WTC11 (cell line): ENCODE measurements around the gene SUDS3. TPM values are rescaled to one million over a fixed set of nuclear protein-coding genes. Genes with fewer than 3 reads are reported as not detected.

Source experiments
- ATAC-seq: fragments of 200-7000 bp; cut with Tn5 transposase; 2 replicates; pipeline ENCODE4 v1.10.0; 2021; ENCODE audit warnings: mild to moderate bottlenecking, moderate library complexity
- CTCF ChIA-PET: fragments of 300-600 bp; sonication (Branson Sonifier 250); formaldehyde crosslinking; loops from one replicate; lab custom pipeline; 2021; ENCODE audit warnings: antibody characterized with exemption; lab: Charles Lee
- POLR2A ChIA-PET: fragments of 350-600 bp; sonication (Branson Sonifier 250); formaldehyde crosslinking; loops from one replicate; lab custom pipeline; 2021; ENCODE audit warnings: antibody characterized with exemption; lab: Charles Lee
- DNase-seq: peaks from one replicate; pipeline ENCODE4 v3.0.0; 2021; ENCODE audit warnings: low spot score
- H3K27ac Mint-ChIP-seq: 2 replicates; pipeline ENCODE4 v1.8.0; 2021; ENCODE audit warnings: mixed read lengths
- H3K27me3 Mint-ChIP-seq: 2 replicates; pipeline ENCODE4 v1.8.0; 2021; ENCODE audit warnings: low read depth, mild to moderate bottlenecking, moderate library complexity, mixed read lengths
- H3K36me3 Mint-ChIP-seq: 2 replicates; pipeline ENCODE4 v1.8.0; 2021; ENCODE audit warnings: mixed read lengths
- H3K4me1 Mint-ChIP-seq: 2 replicates; pipeline ENCODE4 v1.8.0; 2022; ENCODE audit warnings: mixed read lengths
- H3K4me3 Mint-ChIP-seq: 2 replicates; pipeline ENCODE4 v1.8.0; 2021; ENCODE audit warnings: mild to moderate bottlenecking, moderate library complexity, mixed read lengths
- H3K9me3 Mint-ChIP-seq: 2 replicates; pipeline ENCODE4 v1.8.0; 2021; ENCODE audit warnings: mixed read lengths
- CREM ChIP-seq: sonication (generic); formaldehyde crosslinking; IDR thresholded peaks from 2 replicates; pipeline ENCODE4 v1.8.1; 2022; ENCODE audit warnings: mild to moderate bottlenecking, missing genetic modification reagents, moderate library complexity
- ELF4 ChIP-seq: sonication (generic); formaldehyde crosslinking; IDR thresholded peaks from 2 replicates; pipeline ENCODE4 v1.8.1; 2022; ENCODE audit warnings: low read depth, mild to moderate bottlenecking, moderate library complexity, missing genetic modification reagents
- GABPB1 ChIP-seq: sonication (generic); formaldehyde crosslinking; IDR thresholded peaks from 2 replicates; pipeline ENCODE4 v1.8.1; 2023; ENCODE audit warnings: mild to moderate bottlenecking, missing genetic modification reagents
- MXD4 ChIP-seq: fragments of 250-450 bp; sonication (Bioruptor Pico); IDR thresholded peaks from 2 replicates; pipeline ENCODE4 v1.8.0; 2021; ENCODE audit warnings: mild to moderate bottlenecking, moderate library complexity, borderline replicate concordance
- PRRX2 ChIP-seq: fragments of 250-450 bp; sonication (Bioruptor Pico); IDR thresholded peaks from 2 replicates; pipeline ENCODE4 v1.8.0; 2021; ENCODE audit warnings: mild to moderate bottlenecking
- SMAD3 ChIP-seq: sonication (generic); formaldehyde crosslinking; IDR thresholded peaks from 2 replicates; pipeline ENCODE4 v1.8.0; 2022; ENCODE audit warnings: missing genetic modification reagents, mild to moderate bottlenecking, borderline replicate concordance
- SP1 ChIP-seq: sonication (generic); formaldehyde crosslinking; conservative IDR thresholded peaks from 2 replicates; pipeline ENCODE4 v1.8.1; 2022; ENCODE audit warnings: missing genetic modification reagents
- ZNF121 ChIP-seq: sonication (generic); formaldehyde crosslinking; IDR thresholded peaks from 2 replicates; pipeline ENCODE4 v1.8.0; 2023; ENCODE audit warnings: missing genetic modification reagents
- total RNA-seq: library from RNA; stranded (reverse); gene quantifications from 3 replicates; pipeline ENCODE4 v1.2.3, GENCODE V29; 2021
- TF ChIP-seq, protein P1 (sequence below): sonication (generic); formaldehyde crosslinking; IDR thresholded peaks from 2 replicates; pipeline ENCODE4 v1.8.0; 2023; ENCODE audit warnings: missing genetic modification reagents
- TF ChIP-seq, protein P2 (sequence below): fragments of 250-450 bp; sonication (Bioruptor Pico); IDR thresholded peaks from 2 replicates; pipeline ENCODE4 v1.9.0; 2021; ENCODE audit warnings: moderate library complexity, mild to moderate bottlenecking, inconsistent platforms, borderline replicate concordance
- TF ChIP-seq, protein P3 (sequence below): sonication (generic); formaldehyde crosslinking; IDR thresholded peaks from 2 replicates; pipeline ENCODE4 v1.8.1; 2023; ENCODE audit warnings: mild to moderate bottlenecking, missing genetic modification reagents, moderate library complexity
- TF ChIP-seq, protein P4 (sequence below): sonication (generic); formaldehyde crosslinking; IDR thresholded peaks from 2 replicates; pipeline ENCODE4 v1.8.0; 2022; ENCODE audit warnings: missing genetic modification reagents
- TF ChIP-seq, protein P5 (sequence below): sonication (generic); formaldehyde crosslinking; IDR thresholded peaks from 2 replicates; pipeline ENCODE4 v1.8.1; 2023; ENCODE audit warnings: mild to moderate bottlenecking, missing genetic modification reagents, borderline replicate concordance
- TF ChIP-seq, protein P6 (sequence below): sonication (generic); formaldehyde crosslinking; IDR thresholded peaks from 2 replicates; pipeline ENCODE4 v1.8.1; 2023; ENCODE audit warnings: mild to moderate bottlenecking, missing genetic modification reagents
- TF ChIP-seq, protein P7 (sequence below): sonication (generic); formaldehyde crosslinking; IDR thresholded peaks from 2 replicates; pipeline ENCODE4 v1.8.0; 2023; ENCODE audit warnings: missing genetic modification reagents, mild to moderate bottlenecking, borderline replicate concordance
- TF ChIP-seq, protein P8 (sequence below): fragments of 250-450 bp; sonication (Bioruptor Pico); conservative IDR thresholded peaks from 2 replicates; pipeline ENCODE4 v1.9.0; 2021; ENCODE audit warnings: mild to moderate bottlenecking

Gene SUDS3
- total RNA-seq, 1 experiment from 2014 or later, result 63.9 TPM

DNA sequence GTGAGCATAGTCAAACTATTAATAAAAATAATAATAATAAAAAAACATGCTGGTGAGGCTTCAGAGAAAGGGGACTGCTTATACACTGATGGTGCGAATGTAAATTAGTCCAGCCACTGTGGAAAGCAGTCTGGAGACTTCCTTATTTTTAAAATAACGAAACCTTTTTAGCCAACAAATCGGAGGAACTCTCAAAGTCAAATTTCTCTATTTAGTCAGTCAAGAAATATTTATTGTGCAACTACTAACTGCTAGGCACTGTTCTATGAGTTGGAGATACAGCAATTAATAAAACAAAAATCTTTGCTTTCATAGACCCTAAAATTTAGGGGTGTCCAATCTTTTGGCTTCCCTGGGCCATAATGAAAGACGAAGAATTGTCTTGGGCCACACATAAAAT lies 14.5 kb upstream of the SUDS3 start (continued):
- TF ChIP-seq ELF4 (CRISPR knock-in tag), result no peak
- TF ChIP-seq, protein P1, sequence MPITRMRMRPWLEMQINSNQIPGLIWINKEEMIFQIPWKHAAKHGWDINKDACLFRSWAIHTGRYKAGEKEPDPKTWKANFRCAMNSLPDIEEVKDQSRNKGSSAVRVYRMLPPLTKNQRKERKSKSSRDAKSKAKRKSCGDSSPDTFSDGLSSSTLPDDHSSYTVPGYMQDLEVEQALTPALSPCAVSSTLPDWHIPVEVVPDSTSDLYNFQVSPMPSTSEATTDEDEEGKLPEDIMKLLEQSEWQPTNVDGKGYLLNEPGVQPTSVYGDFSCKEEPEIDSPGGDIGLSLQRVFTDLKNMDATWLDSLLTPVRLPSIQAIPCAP (CRISPR knock-in tag), result no peak

DNA sequence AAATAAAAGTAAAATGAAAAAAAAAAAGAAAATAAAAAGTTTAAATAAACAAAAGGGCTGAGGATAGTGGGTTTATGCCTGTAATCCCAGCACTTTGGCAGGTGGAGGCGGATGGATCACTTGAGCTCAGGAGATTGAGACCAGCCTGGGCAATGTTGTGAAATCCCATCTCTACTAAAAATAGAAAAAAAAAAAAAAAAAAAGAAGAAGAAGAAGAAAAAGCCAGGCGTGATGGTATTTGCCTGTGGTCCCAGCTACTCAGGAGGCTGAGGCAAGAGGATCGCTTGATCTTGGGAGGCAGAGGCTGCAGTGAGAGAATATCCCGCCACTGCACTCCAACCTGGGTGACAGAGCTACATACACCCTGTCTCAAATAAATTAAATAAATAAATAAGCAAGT lies 7.5 kb upstream of the SUDS3 start:
- CTCF ChIA-PET, result interaction anchor here (0.6 to 3.9 kb wide), 2 partner anchors 8 to 199 kb away, joined by 3 to 18 read pairs; partner anchors contain the start of gene SUDS3
- TF ChIP-seq PRRX2 (CRISPR knock-in tag) (no peak), SP1 (CRISPR knock-in tag) (no peak), MXD4 (CRISPR knock-in tag) (no peak), CREM (no peak), ZNF121 (CRISPR knock-in tag) (no peak), GABPB1 (no peak), SMAD3 (no peak)
- TF ChIP-seq, protein P2, sequence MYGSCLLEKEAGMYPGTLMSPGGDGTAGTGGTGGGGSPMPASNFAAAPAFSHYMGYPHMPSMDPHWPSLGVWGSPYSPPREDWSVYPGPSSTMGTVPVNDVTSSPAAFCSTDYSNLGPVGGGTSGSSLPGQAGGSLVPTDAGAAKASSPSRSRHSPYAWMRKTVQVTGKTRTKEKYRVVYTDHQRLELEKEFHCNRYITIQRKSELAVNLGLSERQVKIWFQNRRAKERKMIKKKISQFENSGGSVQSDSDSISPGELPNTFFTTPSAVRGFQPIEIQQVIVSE (CRISPR knock-in tag), result no peak
- TF ChIP-seq, protein P3, sequence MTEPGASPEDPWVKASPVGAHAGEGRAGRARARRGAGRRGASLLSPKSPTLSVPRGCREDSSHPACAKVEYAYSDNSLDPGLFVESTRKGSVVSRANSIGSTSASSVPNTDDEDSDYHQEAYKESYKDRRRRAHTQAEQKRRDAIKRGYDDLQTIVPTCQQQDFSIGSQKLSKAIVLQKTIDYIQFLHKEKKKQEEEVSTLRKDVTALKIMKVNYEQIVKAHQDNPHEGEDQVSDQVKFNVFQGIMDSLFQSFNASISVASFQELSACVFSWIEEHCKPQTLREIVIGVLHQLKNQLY (CRISPR knock-in tag), result no peak
- TF ChIP-seq, protein P4, sequence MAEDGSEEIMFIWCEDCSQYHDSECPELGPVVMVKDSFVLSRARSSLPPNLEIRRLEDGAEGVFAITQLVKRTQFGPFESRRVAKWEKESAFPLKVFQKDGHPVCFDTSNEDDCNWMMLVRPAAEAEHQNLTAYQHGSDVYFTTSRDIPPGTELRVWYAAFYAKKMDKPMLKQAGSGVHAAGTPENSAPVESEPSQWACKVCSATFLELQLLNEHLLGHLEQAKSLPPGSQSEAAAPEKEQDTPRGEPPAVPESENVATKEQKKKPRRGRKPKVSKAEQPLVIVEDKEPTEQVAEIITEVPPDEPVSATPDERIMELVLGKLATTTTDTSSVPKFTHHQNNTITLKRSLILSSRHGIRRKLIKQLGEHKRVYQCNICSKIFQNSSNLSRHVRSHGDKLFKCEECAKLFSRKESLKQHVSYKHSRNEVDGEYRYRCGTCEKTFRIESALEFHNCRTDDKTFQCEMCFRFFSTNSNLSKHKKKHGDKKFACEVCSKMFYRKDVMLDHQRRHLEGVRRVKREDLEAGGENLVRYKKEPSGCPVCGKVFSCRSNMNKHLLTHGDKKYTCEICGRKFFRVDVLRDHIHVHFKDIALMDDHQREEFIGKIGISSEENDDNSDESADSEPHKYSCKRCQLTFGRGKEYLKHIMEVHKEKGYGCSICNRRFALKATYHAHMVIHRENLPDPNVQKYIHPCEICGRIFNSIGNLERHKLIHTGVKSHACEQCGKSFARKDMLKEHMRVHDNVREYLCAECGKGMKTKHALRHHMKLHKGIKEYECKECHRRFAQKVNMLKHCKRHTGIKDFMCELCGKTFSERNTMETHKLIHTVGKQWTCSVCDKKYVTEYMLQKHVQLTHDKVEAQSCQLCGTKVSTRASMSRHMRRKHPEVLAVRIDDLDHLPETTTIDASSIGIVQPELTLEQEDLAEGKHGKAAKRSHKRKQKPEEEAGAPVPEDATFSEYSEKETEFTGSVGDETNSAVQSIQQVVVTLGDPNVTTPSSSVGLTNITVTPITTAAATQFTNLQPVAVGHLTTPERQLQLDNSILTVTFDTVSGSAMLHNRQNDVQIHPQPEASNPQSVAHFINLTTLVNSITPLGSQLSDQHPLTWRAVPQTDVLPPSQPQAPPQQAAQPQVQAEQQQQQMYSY (CRISPR knock-in tag), result no peak
- TF ChIP-seq, protein P5, sequence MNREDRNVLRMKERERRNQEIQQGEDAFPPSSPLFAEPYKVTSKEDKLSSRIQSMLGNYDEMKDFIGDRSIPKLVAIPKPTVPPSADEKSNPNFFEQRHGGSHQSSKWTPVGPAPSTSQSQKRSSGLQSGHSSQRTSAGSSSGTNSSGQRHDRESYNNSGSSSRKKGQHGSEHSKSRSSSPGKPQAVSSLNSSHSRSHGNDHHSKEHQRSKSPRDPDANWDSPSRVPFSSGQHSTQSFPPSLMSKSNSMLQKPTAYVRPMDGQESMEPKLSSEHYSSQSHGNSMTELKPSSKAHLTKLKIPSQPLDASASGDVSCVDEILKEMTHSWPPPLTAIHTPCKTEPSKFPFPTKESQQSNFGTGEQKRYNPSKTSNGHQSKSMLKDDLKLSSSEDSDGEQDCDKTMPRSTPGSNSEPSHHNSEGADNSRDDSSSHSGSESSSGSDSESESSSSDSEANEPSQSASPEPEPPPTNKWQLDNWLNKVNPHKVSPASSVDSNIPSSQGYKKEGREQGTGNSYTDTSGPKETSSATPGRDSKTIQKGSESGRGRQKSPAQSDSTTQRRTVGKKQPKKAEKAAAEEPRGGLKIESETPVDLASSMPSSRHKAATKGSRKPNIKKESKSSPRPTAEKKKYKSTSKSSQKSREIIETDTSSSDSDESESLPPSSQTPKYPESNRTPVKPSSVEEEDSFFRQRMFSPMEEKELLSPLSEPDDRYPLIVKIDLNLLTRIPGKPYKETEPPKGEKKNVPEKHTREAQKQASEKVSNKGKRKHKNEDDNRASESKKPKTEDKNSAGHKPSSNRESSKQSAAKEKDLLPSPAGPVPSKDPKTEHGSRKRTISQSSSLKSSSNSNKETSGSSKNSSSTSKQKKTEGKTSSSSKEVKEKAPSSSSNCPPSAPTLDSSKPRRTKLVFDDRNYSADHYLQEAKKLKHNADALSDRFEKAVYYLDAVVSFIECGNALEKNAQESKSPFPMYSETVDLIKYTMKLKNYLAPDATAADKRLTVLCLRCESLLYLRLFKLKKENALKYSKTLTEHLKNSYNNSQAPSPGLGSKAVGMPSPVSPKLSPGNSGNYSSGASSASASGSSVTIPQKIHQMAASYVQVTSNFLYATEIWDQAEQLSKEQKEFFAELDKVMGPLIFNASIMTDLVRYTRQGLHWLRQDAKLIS, result no peak
- TF ChIP-seq, protein P6, sequence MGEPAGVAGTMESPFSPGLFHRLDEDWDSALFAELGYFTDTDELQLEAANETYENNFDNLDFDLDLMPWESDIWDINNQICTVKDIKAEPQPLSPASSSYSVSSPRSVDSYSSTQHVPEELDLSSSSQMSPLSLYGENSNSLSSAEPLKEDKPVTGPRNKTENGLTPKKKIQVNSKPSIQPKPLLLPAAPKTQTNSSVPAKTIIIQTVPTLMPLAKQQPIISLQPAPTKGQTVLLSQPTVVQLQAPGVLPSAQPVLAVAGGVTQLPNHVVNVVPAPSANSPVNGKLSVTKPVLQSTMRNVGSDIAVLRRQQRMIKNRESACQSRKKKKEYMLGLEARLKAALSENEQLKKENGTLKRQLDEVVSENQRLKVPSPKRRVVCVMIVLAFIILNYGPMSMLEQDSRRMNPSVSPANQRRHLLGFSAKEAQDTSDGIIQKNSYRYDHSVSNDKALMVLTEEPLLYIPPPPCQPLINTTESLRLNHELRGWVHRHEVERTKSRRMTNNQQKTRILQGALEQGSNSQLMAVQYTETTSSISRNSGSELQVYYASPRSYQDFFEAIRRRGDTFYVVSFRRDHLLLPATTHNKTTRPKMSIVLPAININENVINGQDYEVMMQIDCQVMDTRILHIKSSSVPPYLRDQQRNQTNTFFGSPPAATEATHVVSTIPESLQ, result no peak
- TF ChIP-seq, protein P7, sequence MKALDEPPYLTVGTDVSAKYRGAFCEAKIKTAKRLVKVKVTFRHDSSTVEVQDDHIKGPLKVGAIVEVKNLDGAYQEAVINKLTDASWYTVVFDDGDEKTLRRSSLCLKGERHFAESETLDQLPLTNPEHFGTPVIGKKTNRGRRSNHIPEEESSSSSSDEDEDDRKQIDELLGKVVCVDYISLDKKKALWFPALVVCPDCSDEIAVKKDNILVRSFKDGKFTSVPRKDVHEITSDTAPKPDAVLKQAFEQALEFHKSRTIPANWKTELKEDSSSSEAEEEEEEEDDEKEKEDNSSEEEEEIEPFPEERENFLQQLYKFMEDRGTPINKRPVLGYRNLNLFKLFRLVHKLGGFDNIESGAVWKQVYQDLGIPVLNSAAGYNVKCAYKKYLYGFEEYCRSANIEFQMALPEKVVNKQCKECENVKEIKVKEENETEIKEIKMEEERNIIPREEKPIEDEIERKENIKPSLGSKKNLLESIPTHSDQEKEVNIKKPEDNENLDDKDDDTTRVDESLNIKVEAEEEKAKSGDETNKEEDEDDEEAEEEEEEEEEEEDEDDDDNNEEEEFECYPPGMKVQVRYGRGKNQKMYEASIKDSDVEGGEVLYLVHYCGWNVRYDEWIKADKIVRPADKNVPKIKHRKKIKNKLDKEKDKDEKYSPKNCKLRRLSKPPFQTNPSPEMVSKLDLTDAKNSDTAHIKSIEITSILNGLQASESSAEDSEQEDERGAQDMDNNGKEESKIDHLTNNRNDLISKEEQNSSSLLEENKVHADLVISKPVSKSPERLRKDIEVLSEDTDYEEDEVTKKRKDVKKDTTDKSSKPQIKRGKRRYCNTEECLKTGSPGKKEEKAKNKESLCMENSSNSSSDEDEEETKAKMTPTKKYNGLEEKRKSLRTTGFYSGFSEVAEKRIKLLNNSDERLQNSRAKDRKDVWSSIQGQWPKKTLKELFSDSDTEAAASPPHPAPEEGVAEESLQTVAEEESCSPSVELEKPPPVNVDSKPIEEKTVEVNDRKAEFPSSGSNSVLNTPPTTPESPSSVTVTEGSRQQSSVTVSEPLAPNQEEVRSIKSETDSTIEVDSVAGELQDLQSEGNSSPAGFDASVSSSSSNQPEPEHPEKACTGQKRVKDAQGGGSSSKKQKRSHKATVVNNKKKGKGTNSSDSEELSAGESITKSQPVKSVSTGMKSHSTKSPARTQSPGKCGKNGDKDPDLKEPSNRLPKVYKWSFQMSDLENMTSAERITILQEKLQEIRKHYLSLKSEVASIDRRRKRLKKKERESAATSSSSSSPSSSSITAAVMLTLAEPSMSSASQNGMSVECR (CRISPR knock-in tag), result no peak
- TF ChIP-seq, protein P8, sequence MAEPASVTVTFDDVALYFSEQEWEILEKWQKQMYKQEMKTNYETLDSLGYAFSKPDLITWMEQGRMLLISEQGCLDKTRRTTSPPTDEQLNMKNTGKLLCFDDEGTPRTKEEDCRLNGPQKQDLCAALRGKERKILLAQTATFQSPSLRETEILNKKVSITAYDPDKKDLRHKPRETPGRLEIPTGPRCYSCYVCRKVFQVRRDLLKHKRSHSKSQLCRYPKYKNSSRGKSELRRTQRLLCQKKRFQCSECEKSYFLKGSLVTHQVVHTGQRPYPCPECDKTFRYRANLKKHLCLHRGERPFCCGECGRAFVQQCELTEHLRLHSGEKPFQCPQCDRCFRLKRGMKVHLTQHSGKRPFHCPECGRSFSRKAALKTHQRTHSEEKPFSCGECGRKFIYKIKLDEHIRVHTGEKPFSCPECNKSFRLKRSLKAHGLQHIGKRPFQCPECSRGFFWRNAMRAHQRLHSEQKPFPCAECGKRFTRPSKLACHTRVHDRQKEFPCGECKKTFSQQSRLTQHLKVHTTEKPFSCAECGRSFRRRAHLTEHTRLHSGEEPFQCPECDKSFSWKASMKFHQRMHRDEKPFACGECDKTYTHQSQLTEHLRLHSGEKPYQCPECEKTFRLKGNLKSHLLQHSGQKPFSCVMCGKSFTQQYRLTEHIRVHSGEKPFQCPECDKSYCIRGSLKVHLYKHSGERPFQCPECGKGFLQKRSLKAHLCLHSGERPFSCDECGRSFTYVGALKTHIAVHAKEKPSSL, result no peak
- TF ChIP-seq, all 79 proteins: peak for 0
- ATAC-seq (no peak), DNase-seq (no peak)
- POLR2A ChIA-PET, result interaction anchor here (0.6 to 0.7 kb wide), 2 partner anchors 56 to 1109 kb away, joined by 3 to 6 read pairs; no protein-coding TSS in a partner anchor
- no peak overlapping the region for H3K27ac Mint-ChIP-seq
- H3K36me3 Mint-ChIP-seq, result no peaks in the 10 kb centered on the region
- H3K9me3 Mint-ChIP-seq, result no peaks in the 10 kb centered on the region
- peaks cover 17% of the 10 kb centered on the region for H3K27me3 Mint-ChIP-seq
- peaks cover 18% of the 10 kb centered on the region for H3K4me1 Mint-ChIP-seq
- H3K4me3 Mint-ChIP-seq, result no peak overlapping the region
